ENCODE results near the gene ABCG1.

- no peak for TF ChIP-seq CTCF (IDR thresholded peaks at IDR 0.05; ENCODE audit: insufficient read depth, low read depth, low read length)
- no peak for TF ChIP-seq EZH2 (IDR thresholded peaks at IDR 0.05; ENCODE audit: insufficient read depth, low read length)
These were observed 41.2 kb downstream of the ABCG1 start for GRCh38 chr21:42260121-42260520.

All from astrocyte (in vitro differentiated cells and primary cell).